ENCODE results near the gene FAM124A.

DNA sequence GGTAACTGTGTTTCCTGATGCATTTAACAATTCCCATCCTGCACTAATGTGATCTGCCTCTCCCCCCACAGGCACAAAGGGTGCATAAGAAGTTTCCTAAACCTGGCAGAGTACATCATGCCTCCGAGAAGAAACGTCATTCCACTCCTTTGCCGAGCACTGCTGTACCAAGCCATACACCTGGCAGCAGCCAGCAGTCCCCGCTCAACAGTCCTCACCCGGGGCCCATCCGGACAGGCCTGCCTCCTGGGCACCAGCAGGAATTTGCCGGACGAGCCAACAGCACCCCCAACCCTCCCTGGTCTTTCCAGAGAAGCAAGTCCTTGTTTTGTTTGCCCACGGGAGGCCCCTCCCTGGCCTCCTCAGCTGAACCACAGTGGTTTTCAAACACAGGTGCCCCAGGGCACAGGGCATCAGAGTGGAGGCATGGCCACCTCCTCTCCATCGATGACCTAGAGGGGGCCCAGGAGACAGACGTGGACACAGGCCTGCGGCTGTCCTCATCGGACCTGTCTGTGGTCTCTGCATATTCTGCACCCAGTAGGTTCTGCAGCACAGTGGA is 58.3 kb downstream of the FAM124A start:
- TF ChIP-seq EZH2 (IDR thresholded peaks at IDR 0.05; ENCODE audit: insufficient read depth, poor library complexity, severe bottlenecking), result no peak
- no peak for TF ChIP-seq EZH2phosphoT487 (IDR thresholded peaks at IDR 0.05; ENCODE audit: insufficient read depth, low read depth)
